ENCODE data around the gene CREBRF.

Gene CREBRF

GRCh38 chr5:173050791-173051190 is 5.4 kb upstream of the CREBRF start:
- Histone ChIP-seq H3K4me3 (ENCODE audit: insufficient read depth, low read depth, low read length, poor library complexity, severe bottlenecking) (no peak overlapping the region), H3K27ac (ENCODE audit: insufficient read depth, low read length, poor library complexity, severe bottlenecking) (no peak overlapping the region), H3K4me1 (ENCODE audit: control insufficient read depth, insufficient read depth, low read length, poor library complexity, severe bottlenecking) (no peaks in the 10 kb centered on the region)

DNA sequence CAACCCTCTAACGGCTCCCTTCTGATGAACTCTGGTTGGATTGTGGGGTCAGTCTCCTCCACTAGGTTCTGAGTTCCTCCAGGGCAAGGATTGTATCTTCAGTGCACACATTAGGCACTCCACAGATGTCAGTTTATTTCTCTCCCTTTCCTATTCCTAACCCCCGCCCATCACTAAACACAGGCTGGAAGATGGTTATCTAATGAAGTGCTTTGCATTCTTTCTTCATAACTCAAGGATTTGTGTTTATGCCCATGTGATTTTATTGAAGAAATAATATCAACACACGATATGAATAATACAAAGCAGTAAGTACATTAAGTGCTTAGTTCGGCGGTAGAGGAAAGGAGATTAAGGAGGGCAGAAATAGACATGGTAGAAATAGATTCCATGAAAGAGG is 4.4 kb upstream of the CREBRF start:
- Histone ChIP-seq H3K27ac (ENCODE audit: insufficient read depth, low read length, poor library complexity, severe bottlenecking) (no peak overlapping the region), H3K27me3 (replicated peaks; ENCODE audit: control insufficient read depth, insufficient read depth, low read length, poor library complexity, severe bottlenecking) (no peaks in the 10 kb centered on the region), H3K9me3 (ENCODE audit: control insufficient read depth, low read length) (no peaks in the 10 kb centered on the region), H3K36me3 (ENCODE audit: control insufficient read depth, insufficient read depth, low read length) (no peaks in the 10 kb centered on the region), H3K4me3 (ENCODE audit: insufficient read depth, low read depth, low read length, poor library complexity, severe bottlenecking) (no peak overlapping the region), H3K4me1 (ENCODE audit: control insufficient read depth, insufficient read depth, low read length, poor library complexity, severe bottlenecking) (no peaks in the 10 kb centered on the region)
- no peak for DNase-seq

More at GRCh38 chr5:173050791-173051190, 5.4 kb upstream of the CREBRF start:
- Histone ChIP-seq H3K36me3 (ENCODE audit: control insufficient read depth, insufficient read depth, low read length) (no peaks in the 10 kb centered on the region), H3K9me3 (ENCODE audit: control insufficient read depth, low read length) (no peaks in the 10 kb centered on the region), H3K27me3 (replicated peaks; ENCODE audit: control insufficient read depth, insufficient read depth, low read length, poor library complexity, severe bottlenecking) (no peaks in the 10 kb centered on the region)
- no peak for DNase-seq

- no peaks in the 10 kb centered on the region for H3K9me3 ChIP-seq (ENCODE audit: control insufficient read depth, low read length)
- no peaks in the 10 kb centered on the region for H3K27me3 ChIP-seq (replicated peaks; ENCODE audit: control insufficient read depth, insufficient read depth, low read length, poor library complexity, severe bottlenecking)
- H3K27ac ChIP-seq (ENCODE audit: insufficient read depth, low read length, poor library complexity, severe bottlenecking) = no peak overlapping the region
- no peak for DNase-seq
- H3K4me3 ChIP-seq (ENCODE audit: insufficient read depth, low read depth, low read length, poor library complexity, severe bottlenecking) = no peak overlapping the region
- peaks cover 4% of the 10 kb centered on the region for H3K4me1 ChIP-seq (ENCODE audit: control insufficient read depth, insufficient read depth, low read length, poor library complexity, severe bottlenecking)
- no peaks in the 10 kb centered on the region for H3K36me3 ChIP-seq (ENCODE audit: control insufficient read depth, insufficient read depth, low read length)
Measured at GRCh38 chr5:173053041-173053440, 3.1 kb upstream of the CREBRF start.

GRCh38 chr5:173055042-173055721 is 970 bp upstream of the CREBRF start:
- H3K4me3 ChIP-seq (ENCODE audit: insufficient read depth, low read depth, low read length, poor library complexity, severe bottlenecking) = peak overlapping the region; percentile 96
- no peaks in the 10 kb centered on the region for H3K27me3 ChIP-seq (replicated peaks; ENCODE audit: control insufficient read depth, insufficient read depth, low read length, poor library complexity, severe bottlenecking)
- peak overlapping the region; percentile 97 for H3K27ac ChIP-seq (ENCODE audit: insufficient read depth, low read length, poor library complexity, severe bottlenecking)
- no peaks in the 10 kb centered on the region for H3K36me3 ChIP-seq (ENCODE audit: control insufficient read depth, insufficient read depth, low read length)
- DNase-seq = no peak
- H3K9me3 ChIP-seq (ENCODE audit: control insufficient read depth, low read length) = no peaks in the 10 kb centered on the region
- H3K4me1 ChIP-seq (ENCODE audit: control insufficient read depth, insufficient read depth, low read length, poor library complexity, severe bottlenecking) = peaks cover 11% of the 10 kb centered on the region

DNA sequence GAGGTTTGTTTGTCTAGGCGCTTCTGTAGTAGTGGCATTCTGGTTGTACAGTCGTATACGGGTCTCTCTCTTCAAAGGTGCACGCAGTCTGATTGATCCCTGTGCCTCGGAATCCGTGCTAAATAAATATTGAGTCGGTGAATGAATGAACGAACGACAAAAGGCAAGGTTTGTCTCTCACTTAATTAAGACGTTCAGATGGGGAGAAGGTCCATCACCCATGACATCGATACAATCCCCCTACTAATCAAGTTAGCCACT is 500 bp upstream of the CREBRF start:
- Histone ChIP-seq H3K4me3 (ENCODE audit: insufficient read depth, low read depth, low read length, poor library complexity, severe bottlenecking) (peak overlapping the region; percentile 96), H3K27ac (ENCODE audit: insufficient read depth, low read length, poor library complexity, severe bottlenecking) (peak overlapping the region; percentile 97), H3K36me3 (ENCODE audit: control insufficient read depth, insufficient read depth, low read length) (no peaks in the 10 kb centered on the region), H3K27me3 (replicated peaks; ENCODE audit: control insufficient read depth, insufficient read depth, low read length, poor library complexity, severe bottlenecking) (no peaks in the 10 kb centered on the region), H3K9me3 (ENCODE audit: control insufficient read depth, low read length) (no peaks in the 10 kb centered on the region), H3K4me1 (ENCODE audit: control insufficient read depth, insufficient read depth, low read length, poor library complexity, severe bottlenecking) (peaks cover 11% of the 10 kb centered on the region)
- peak in 1 of 3 donors; percentile 10 for DNase-seq

DNA sequence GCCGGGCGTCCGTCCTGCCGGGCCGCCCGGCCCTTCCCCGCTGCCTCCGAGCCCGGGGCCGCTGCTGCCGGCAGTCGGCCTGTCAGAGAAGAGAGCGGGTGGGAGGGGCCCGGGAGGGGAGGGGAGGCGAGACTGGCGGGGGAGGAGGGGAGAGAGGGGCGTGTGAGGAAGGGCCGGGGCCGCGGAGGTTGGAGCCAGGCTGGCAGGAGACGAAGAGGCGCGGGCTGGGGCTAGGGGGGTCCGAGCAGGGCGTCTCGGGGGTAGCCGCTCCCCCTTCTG is 570 bp downstream of the CREBRF start:
- Histone ChIP-seq H3K9me3 (ENCODE audit: control insufficient read depth, low read length) (no peaks in the 10 kb centered on the region), H3K4me3 (ENCODE audit: insufficient read depth, low read depth, low read length, poor library complexity, severe bottlenecking) (peak overlapping the region; percentile 96)

DNA sequence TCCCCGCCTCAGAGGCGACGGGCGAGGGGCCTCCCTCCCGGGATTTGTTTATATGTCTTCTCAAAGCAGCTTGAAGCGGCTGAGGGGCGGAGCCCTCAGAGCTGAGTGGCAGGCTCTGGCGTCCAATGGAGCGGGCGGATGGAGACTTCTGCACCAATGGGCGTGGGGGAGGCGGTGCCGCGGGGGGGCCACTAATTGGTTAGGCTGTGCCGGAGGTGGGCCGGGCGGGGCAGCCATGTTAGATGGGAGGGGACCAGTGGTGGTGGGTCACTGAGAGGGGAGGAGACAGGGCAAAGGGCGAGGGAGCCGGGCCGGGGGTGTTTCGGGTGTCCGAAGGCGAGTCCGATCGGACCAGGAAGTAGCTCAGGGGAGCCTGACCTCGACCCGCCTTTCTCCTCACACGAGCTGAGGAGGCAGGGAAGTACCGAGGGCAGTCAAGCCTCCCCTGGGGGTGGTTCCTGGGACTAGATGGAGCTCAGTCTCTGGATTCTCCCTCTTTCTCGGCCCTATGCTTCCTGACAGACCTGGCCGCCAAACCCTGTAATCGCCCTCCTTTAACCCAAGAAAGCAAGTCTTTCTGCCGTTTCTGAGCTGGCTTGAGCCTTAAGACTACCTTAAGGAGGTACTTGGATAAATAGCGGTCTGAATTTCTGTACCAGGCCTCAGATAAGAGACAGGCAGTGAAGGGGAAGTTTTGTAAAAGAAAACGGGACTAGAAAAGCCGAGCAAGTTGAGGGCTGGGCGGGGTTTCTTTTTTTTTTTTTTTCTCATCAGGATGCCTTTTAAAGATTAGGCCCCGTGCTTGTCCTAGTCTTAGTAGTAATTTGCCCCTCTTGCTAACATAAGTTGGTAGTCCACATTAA is 1.1 kb downstream of the CREBRF start:
- Histone ChIP-seq H3K27me3 (replicated peaks; ENCODE audit: control insufficient read depth, insufficient read depth, low read length, poor library complexity, severe bottlenecking) (no peaks in the 10 kb centered on the region), H3K4me3 (ENCODE audit: insufficient read depth, low read depth, low read length, poor library complexity, severe bottlenecking) (peak overlapping the region; percentile 96), H3K9me3 (ENCODE audit: control insufficient read depth, low read length) (no peaks in the 10 kb centered on the region), H3K4me1 (ENCODE audit: control insufficient read depth, insufficient read depth, low read length, poor library complexity, severe bottlenecking) (peaks cover 11% of the 10 kb centered on the region), H3K27ac (ENCODE audit: insufficient read depth, low read length, poor library complexity, severe bottlenecking) (peak overlapping the region; percentile 97), H3K36me3 (ENCODE audit: control insufficient read depth, insufficient read depth, low read length) (no peaks in the 10 kb centered on the region)
- peak; percentile 94 to 99 (median 98) for DNase-seq

More for the DNA sequence above, 570 bp downstream of the CREBRF start:
- Histone ChIP-seq H3K4me1 (ENCODE audit: control insufficient read depth, insufficient read depth, low read length, poor library complexity, severe bottlenecking) (peaks cover 11% of the 10 kb centered on the region), H3K36me3 (ENCODE audit: control insufficient read depth, insufficient read depth, low read length) (no peaks in the 10 kb centered on the region), H3K27me3 (replicated peaks; ENCODE audit: control insufficient read depth, insufficient read depth, low read length, poor library complexity, severe bottlenecking) (no peaks in the 10 kb centered on the region), H3K27ac (ENCODE audit: insufficient read depth, low read length, poor library complexity, severe bottlenecking) (peak overlapping the region; percentile 97)
- no peak for DNase-seq

- no peaks in the 10 kb centered on the region for H3K27me3 ChIP-seq (replicated peaks; ENCODE audit: control insufficient read depth, insufficient read depth, low read length, poor library complexity, severe bottlenecking)
Measured at GRCh38 chr5:173062141-173062540, 6.0 kb downstream of the CREBRF start.

GRCh38 chr5:173065155-173065554 is 9.0 kb downstream of the CREBRF start:
- peaks cover 18% of the 10 kb centered on the region for H3K4me1 ChIP-seq (ENCODE audit: control insufficient read depth, insufficient read depth, low read length, poor library complexity, severe bottlenecking)
- no peaks in the 10 kb centered on the region for H3K36me3 ChIP-seq (ENCODE audit: control insufficient read depth, insufficient read depth, low read length)
- H3K9me3 ChIP-seq (ENCODE audit: control insufficient read depth, low read length) = no peaks in the 10 kb centered on the region
- no peak for DNase-seq
- H3K27me3 ChIP-seq (replicated peaks; ENCODE audit: control insufficient read depth, insufficient read depth, low read length, poor library complexity, severe bottlenecking) = no peaks in the 10 kb centered on the region
- H3K4me3 ChIP-seq (ENCODE audit: insufficient read depth, low read depth, low read length, poor library complexity, severe bottlenecking) = no peak overlapping the region
- H3K27ac ChIP-seq (ENCODE audit: insufficient read depth, low read length, poor library complexity, severe bottlenecking) = no peak overlapping the region

More at GRCh38 chr5:173062141-173062540, 6.0 kb downstream of the CREBRF start:
- no peak for DNase-seq
- Histone ChIP-seq H3K4me3 (ENCODE audit: insufficient read depth, low read depth, low read length, poor library complexity, severe bottlenecking) (no peak overlapping the region), H3K9me3 (ENCODE audit: control insufficient read depth, low read length) (no peaks in the 10 kb centered on the region), H3K36me3 (ENCODE audit: control insufficient read depth, insufficient read depth, low read length) (no peaks in the 10 kb centered on the region), H3K4me1 (ENCODE audit: control insufficient read depth, insufficient read depth, low read length, poor library complexity, severe bottlenecking) (peaks cover 28% of the 10 kb centered on the region), H3K27ac (ENCODE audit: insufficient read depth, low read length, poor library complexity, severe bottlenecking) (no peak overlapping the region)

- Histone ChIP-seq H3K4me1 (ENCODE audit: control insufficient read depth, insufficient read depth, low read length, poor library complexity, severe bottlenecking) (peaks cover 18% of the 10 kb centered on the region), H3K4me3 (ENCODE audit: insufficient read depth, low read depth, low read length, poor library complexity, severe bottlenecking) (no peak overlapping the region), H3K36me3 (ENCODE audit: control insufficient read depth, insufficient read depth, low read length) (no peaks in the 10 kb centered on the region), H3K27me3 (replicated peaks; ENCODE audit: control insufficient read depth, insufficient read depth, low read length, poor library complexity, severe bottlenecking) (no peaks in the 10 kb centered on the region), H3K9me3 (ENCODE audit: control insufficient read depth, low read length) (no peaks in the 10 kb centered on the region), H3K27ac (ENCODE audit: insufficient read depth, low read length, poor library complexity, severe bottlenecking) (no peak overlapping the region)
- no peak for DNase-seq
Measured at GRCh38 chr5:173069671-173070070, 13.5 kb downstream of the CREBRF start.
